ENCODE results near the gene NME9. TPM values are rescaled to one million over a fixed set of nuclear protein-coding genes. Genes with fewer than 3 reads are reported as not detected.
A peak's percentile ranks its signal among the peaks of the same experiment; 100 is the strongest.
"Not testable (repeated sequence)": the region's sequence is repeated elsewhere in the genome, so short reads cannot be mapped to it uniquely, and the experiment has no call there.

NME9 gene
- total RNA-seq (2022) (not detected in 2 replicates), Bru-seq, nascent RNA (percentile 19 among the genes with signal in this experiment), BruChase-seq, experiment 1, labeled RNA remaining after a 6-hour chase (percentile 20 among the genes with signal in this experiment), BruChase-seq, experiment 2, labeled RNA remaining after a 2-hour chase (percentile 22 among the genes with signal in this experiment)
- long read RNA-seq, partial matches to known transcripts, result 0 of 2 reads
- long read RNA-seq, other reads (novel, unspliced or antisense), result 2 of 2 reads

GRCh38 chr3:138329127-138329983, at the start of gene NME9:
Gene NME9 (minus strand): TSS chr3:138329851. CDS start chr3:138329335, 516 bp downstream.
- peaks cover 5% of the 10 kb centered on the region for H3K27me3 Mint-ChIP-seq (ENCODE audit: unreplicated experiment)
- intact Hi-C loops (cut with micrococcal nuclease; ENCODE audit: unreplicated experiment), result no loop called here
- peak within 1 kb of the TSS; percentile 78 for H3K4me3 Mint-ChIP-seq (ENCODE audit: low read depth, unreplicated experiment)
- H3K27ac Mint-ChIP-seq (ENCODE audit: unreplicated experiment), result peak within 1 kb of the TSS; percentile 79
- peaks cover 12% of the 10 kb centered on the region for H3K36me3 Mint-ChIP-seq (ENCODE audit: insufficient read depth, unreplicated experiment)
- no TSS peak for BruUV-seq (replicated peaks)
- no peaks in the 10 kb centered on the region for H3K9me3 Mint-ChIP-seq (ENCODE audit: low read depth, unreplicated experiment)
- H3K4me1 Mint-ChIP-seq (ENCODE audit: low read depth, unreplicated experiment), result peaks cover 7% of the 10 kb centered on the region
- CTCF ChIA-PET, result interaction anchor here (0.5 to 1.1 kb wide), 5 partner anchors 18 to 153 kb away, joined by 3 to 4 read pairs (median 3); partner anchors contain the start of gene MRAS
- peak; percentile 99 for DNase-seq
- peak; percentile 78 for TF ChIP-seq CTCF (IDR thresholded peaks at IDR 0.05; ENCODE audit: unreplicated experiment)

- CTCF ChIA-PET, result interaction anchor here (0.7 kb wide), 1 partner anchor 1446 kb away, joined by 3 read pairs; no protein-coding TSS in a partner anchor
- DNase-seq, result no peak
- H3K36me3 Mint-ChIP-seq (ENCODE audit: insufficient read depth, unreplicated experiment), result no peaks in the 10 kb centered on the region
- peaks cover 22% of the 10 kb centered on the region for H3K27me3 Mint-ChIP-seq (ENCODE audit: unreplicated experiment)
- no TSS peak for BruUV-seq (replicated peaks)
- intact Hi-C loops (cut with micrococcal nuclease; ENCODE audit: unreplicated experiment), result no loop called here
- no peak overlapping the region for H3K27ac Mint-ChIP-seq (ENCODE audit: unreplicated experiment)
- TF ChIP-seq CTCF (IDR thresholded peaks at IDR 0.05; ENCODE audit: unreplicated experiment), result no peak
- no peaks in the 10 kb centered on the region for H3K4me1 Mint-ChIP-seq (ENCODE audit: low read depth, unreplicated experiment)
- H3K9me3 Mint-ChIP-seq (ENCODE audit: low read depth, unreplicated experiment), result no peaks in the 10 kb centered on the region
- no peak overlapping the region for H3K4me3 Mint-ChIP-seq (ENCODE audit: low read depth, unreplicated experiment)
Measured at GRCh38 chr3:138378990-138379389, 49.3 kb upstream of the NME9 start.

- no peaks in the 10 kb centered on the region for H3K4me1 Mint-ChIP-seq (ENCODE audit: low read depth, unreplicated experiment)
- no peak for TF ChIP-seq CTCF (IDR thresholded peaks at IDR 0.05; ENCODE audit: unreplicated experiment)
- no peaks in the 10 kb centered on the region for H3K36me3 Mint-ChIP-seq (ENCODE audit: insufficient read depth, unreplicated experiment)
- peaks cover 16% of the 10 kb centered on the region for H3K27me3 Mint-ChIP-seq (ENCODE audit: unreplicated experiment)
- intact Hi-C loops (cut with micrococcal nuclease; ENCODE audit: unreplicated experiment), result no loop called here
- no TSS peak for BruUV-seq (replicated peaks)
- H3K27ac Mint-ChIP-seq (ENCODE audit: unreplicated experiment), result no peak overlapping the region
- CTCF ChIA-PET, result no interaction called here
- no peak overlapping the region for H3K4me3 Mint-ChIP-seq (ENCODE audit: low read depth, unreplicated experiment)
- no peak for DNase-seq
- no peaks in the 10 kb centered on the region for H3K9me3 Mint-ChIP-seq (ENCODE audit: low read depth, unreplicated experiment)
Measured at GRCh38 chr3:138378331-138378730, 48.7 kb upstream of the NME9 start.

GRCh38 chr3:138377804-138378203, 48.2 kb upstream of the NME9 start:
- DNase-seq, result no peak
- TF ChIP-seq CTCF (IDR thresholded peaks at IDR 0.05; ENCODE audit: unreplicated experiment), result no peak
- Mint-ChIP-seq H3K4me1 (ENCODE audit: low read depth, unreplicated experiment) (no peaks in the 10 kb centered on the region), H3K36me3 (ENCODE audit: insufficient read depth, unreplicated experiment) (no peaks in the 10 kb centered on the region), H3K27me3 (ENCODE audit: unreplicated experiment) (peaks cover 15% of the 10 kb centered on the region), H3K9me3 (ENCODE audit: low read depth, unreplicated experiment) (no peaks in the 10 kb centered on the region), H3K4me3 (ENCODE audit: low read depth, unreplicated experiment) (no peak overlapping the region), H3K27ac (ENCODE audit: unreplicated experiment) (no peak overlapping the region)
- intact Hi-C loops (cut with micrococcal nuclease; ENCODE audit: unreplicated experiment), result no loop called here
- CTCF ChIA-PET, result interaction anchor here (0.8 kb wide), 1 partner anchor 35 kb away, joined by 4 read pairs; no protein-coding TSS in a partner anchor
- BruUV-seq (replicated peaks), result no TSS peak

- H3K4me1 Mint-ChIP-seq (ENCODE audit: low read depth, unreplicated experiment); H3K36me3 Mint-ChIP-seq (ENCODE audit: insufficient read depth, unreplicated experiment); DNase-seq; intact Hi-C loops (cut with micrococcal nuclease; ENCODE audit: unreplicated experiment); H3K9me3 Mint-ChIP-seq (ENCODE audit: low read depth, unreplicated experiment); BruUV-seq (replicated peaks); H3K27ac Mint-ChIP-seq (ENCODE audit: unreplicated experiment); H3K4me3 Mint-ChIP-seq (ENCODE audit: low read depth, unreplicated experiment): not testable (repeated sequence)
- peaks cover 17% of the 10 kb centered on the region for H3K27me3 Mint-ChIP-seq (ENCODE audit: unreplicated experiment)
- CTCF ChIA-PET, result interaction anchor here (0.8 kb wide), 1 partner anchor 35 kb away, joined by 4 read pairs; no protein-coding TSS in a partner anchor
Measured at GRCh38 chr3:138377212-138377611, 47.6 kb upstream of the NME9 start.

Measured in Calu3 (cell line).